ENCODE data around the gene TEDDM1.
"Not testable (repeated sequence)": the region's sequence is repeated elsewhere in the genome, so short reads cannot be mapped to it uniquely, and the experiment has no call there.

Gene TEDDM1

GRCh38 chr1:182400567-182400966 lies at the start of gene TEDDM1:
Gene TEDDM1 (minus strand): TSS chr1:182400667. CDS start chr1:182400485, 182 bp downstream.
- H3K9ac ChIP-seq (ENCODE audit: low read length), result no peak within 1 kb of the TSS
- no peaks in the 10 kb centered on the region for H3F3A ChIP-seq (ENCODE audit: insufficient read depth, low read length)
- no peaks in the 10 kb centered on the region for H3K27me3 ChIP-seq (ENCODE audit: insufficient read depth, low read length)
- no peak within 1 kb of the TSS for H3K27ac ChIP-seq (ENCODE audit: low read depth, low read length, poor library complexity, severe bottlenecking)
- H3K9me2 ChIP-seq (ENCODE audit: low read depth, low read length), result no peaks in the 10 kb centered on the region
- no peak within 1 kb of the TSS for H3K4me2 ChIP-seq (ENCODE audit: low read length)
- H2AFZ ChIP-seq (ENCODE audit: low read length), result no peak within 1 kb of the TSS
- H4K20me1 ChIP-seq (ENCODE audit: insufficient read depth, low read length), result no peaks in the 10 kb centered on the region
- H3K9me3 ChIP-seq (ENCODE audit: low read length), result no peaks in the 10 kb centered on the region
- no peaks in the 10 kb centered on the region for H3K36me3 ChIP-seq (ENCODE audit: insufficient read depth, low read length)
- TF ChIP-seq EZH2 (IDR thresholded peaks at IDR 0.05; ENCODE audit: borderline replicate concordance, low read length) (no peak), CTCF (IDR thresholded peaks at IDR 0.05; ENCODE audit: low read length) (no peak)
- no peaks in the 10 kb centered on the region for H3K4me1 ChIP-seq (ENCODE audit: insufficient read depth, low read length, severe bottlenecking)
- H3K4me3 ChIP-seq (ENCODE audit: low read depth, low read length, poor library complexity, severe bottlenecking), result no peak within 1 kb of the TSS
- no peaks in the 10 kb centered on the region for H3K79me2 ChIP-seq (ENCODE audit: insufficient read depth, low read length)

- H3K4me3 ChIP-seq (ENCODE audit: low read depth, low read length, poor library complexity, severe bottlenecking), result no peak within 1 kb of the TSS
- H3K27me3 ChIP-seq (ENCODE audit: insufficient read depth, low read length), result no peaks in the 10 kb centered on the region
- H3K9ac ChIP-seq (ENCODE audit: low read length), result no peak within 1 kb of the TSS
- H3K36me3 ChIP-seq (ENCODE audit: insufficient read depth, low read length), result no peaks in the 10 kb centered on the region
- no peak within 1 kb of the TSS for H2AFZ ChIP-seq (ENCODE audit: low read length)
- peaks cover 7% of the 10 kb centered on the region for H3K4me1 ChIP-seq (ENCODE audit: insufficient read depth, low read length, severe bottlenecking)
- no peak within 1 kb of the TSS for H3K27ac ChIP-seq (ENCODE audit: low read depth, low read length, poor library complexity, severe bottlenecking)
- no peak for TF ChIP-seq EZH2 (IDR thresholded peaks at IDR 0.05; ENCODE audit: borderline replicate concordance, low read length)
- TF ChIP-seq CTCF (IDR thresholded peaks at IDR 0.05; ENCODE audit: low read length), result no peak
- no peaks in the 10 kb centered on the region for H3F3A ChIP-seq (ENCODE audit: insufficient read depth, low read length)
- no peaks in the 10 kb centered on the region for H4K20me1 ChIP-seq (ENCODE audit: insufficient read depth, low read length)
- no peak within 1 kb of the TSS for H3K4me2 ChIP-seq (ENCODE audit: low read length)
- no peaks in the 10 kb centered on the region for H3K9me3 ChIP-seq (ENCODE audit: low read length)
- no peaks in the 10 kb centered on the region for H3K79me2 ChIP-seq (ENCODE audit: insufficient read depth, low read length)
- H3K9me2 ChIP-seq (ENCODE audit: low read depth, low read length), result no peaks in the 10 kb centered on the region
These were observed 49.6 kb upstream of the TEDDM1 start, which contains the start of gene RGSL1 for GRCh38 chr1:182450087-182450486. Gene RGSL1 (plus strand): TSS chr1:182450146. CDS start chr1:182450166, 20 bp downstream.

GRCh38 chr1:182447660-182448059 lies 47.2 kb upstream of the TEDDM1 start:
- Histone ChIP-seq H3K9ac (ENCODE audit: low read length) (no peak overlapping the region), H3F3A (ENCODE audit: insufficient read depth, low read length) (no peaks in the 10 kb centered on the region), H3K79me2 (ENCODE audit: insufficient read depth, low read length) (no peaks in the 10 kb centered on the region), H3K9me2 (ENCODE audit: low read depth, low read length) (no peaks in the 10 kb centered on the region), H3K4me2 (ENCODE audit: low read length) (no peak overlapping the region), H3K4me1 (ENCODE audit: insufficient read depth, low read length, severe bottlenecking) (peaks cover 7% of the 10 kb centered on the region), H3K27ac (ENCODE audit: low read depth, low read length, poor library complexity, severe bottlenecking) (no peak overlapping the region), H2AFZ (ENCODE audit: low read length) (no peak overlapping the region), H3K9me3 (ENCODE audit: low read length) (no peaks in the 10 kb centered on the region), H3K4me3 (ENCODE audit: low read depth, low read length, poor library complexity, severe bottlenecking) (no peak overlapping the region), H3K36me3 (ENCODE audit: insufficient read depth, low read length) (no peaks in the 10 kb centered on the region), H4K20me1 (ENCODE audit: insufficient read depth, low read length) (no peaks in the 10 kb centered on the region), H3K27me3 (ENCODE audit: insufficient read depth, low read length) (no peaks in the 10 kb centered on the region)
- TF ChIP-seq EZH2 (IDR thresholded peaks at IDR 0.05; ENCODE audit: borderline replicate concordance, low read length), result no peak
- TF ChIP-seq CTCF (IDR thresholded peaks at IDR 0.05; ENCODE audit: low read length), result no peak

- H4K20me1 ChIP-seq (ENCODE audit: insufficient read depth, low read length); H3K9me2 ChIP-seq (ENCODE audit: low read depth, low read length): not testable (repeated sequence)
These were observed 46.7 kb upstream of the TEDDM1 start for GRCh38 chr1:182447124-182447523.

More at GRCh38 chr1:182447124-182447523, 46.7 kb upstream of the TEDDM1 start:
- H3F3A ChIP-seq (ENCODE audit: insufficient read depth, low read length); H3K9ac ChIP-seq (ENCODE audit: low read length); H3K4me1 ChIP-seq (ENCODE audit: insufficient read depth, low read length, severe bottlenecking); H2AFZ ChIP-seq (ENCODE audit: low read length); H3K79me2 ChIP-seq (ENCODE audit: insufficient read depth, low read length); H3K4me3 ChIP-seq (ENCODE audit: low read depth, low read length, poor library complexity, severe bottlenecking); H3K36me3 ChIP-seq (ENCODE audit: insufficient read depth, low read length); H3K27ac ChIP-seq (ENCODE audit: low read depth, low read length, poor library complexity, severe bottlenecking); H3K4me2 ChIP-seq (ENCODE audit: low read length); H3K27me3 ChIP-seq (ENCODE audit: insufficient read depth, low read length); H3K9me3 ChIP-seq (ENCODE audit: low read length): not testable (repeated sequence)
